Measurements from ENCODE around the gene TAMALIN.

The TAMALIN gene

DNA sequence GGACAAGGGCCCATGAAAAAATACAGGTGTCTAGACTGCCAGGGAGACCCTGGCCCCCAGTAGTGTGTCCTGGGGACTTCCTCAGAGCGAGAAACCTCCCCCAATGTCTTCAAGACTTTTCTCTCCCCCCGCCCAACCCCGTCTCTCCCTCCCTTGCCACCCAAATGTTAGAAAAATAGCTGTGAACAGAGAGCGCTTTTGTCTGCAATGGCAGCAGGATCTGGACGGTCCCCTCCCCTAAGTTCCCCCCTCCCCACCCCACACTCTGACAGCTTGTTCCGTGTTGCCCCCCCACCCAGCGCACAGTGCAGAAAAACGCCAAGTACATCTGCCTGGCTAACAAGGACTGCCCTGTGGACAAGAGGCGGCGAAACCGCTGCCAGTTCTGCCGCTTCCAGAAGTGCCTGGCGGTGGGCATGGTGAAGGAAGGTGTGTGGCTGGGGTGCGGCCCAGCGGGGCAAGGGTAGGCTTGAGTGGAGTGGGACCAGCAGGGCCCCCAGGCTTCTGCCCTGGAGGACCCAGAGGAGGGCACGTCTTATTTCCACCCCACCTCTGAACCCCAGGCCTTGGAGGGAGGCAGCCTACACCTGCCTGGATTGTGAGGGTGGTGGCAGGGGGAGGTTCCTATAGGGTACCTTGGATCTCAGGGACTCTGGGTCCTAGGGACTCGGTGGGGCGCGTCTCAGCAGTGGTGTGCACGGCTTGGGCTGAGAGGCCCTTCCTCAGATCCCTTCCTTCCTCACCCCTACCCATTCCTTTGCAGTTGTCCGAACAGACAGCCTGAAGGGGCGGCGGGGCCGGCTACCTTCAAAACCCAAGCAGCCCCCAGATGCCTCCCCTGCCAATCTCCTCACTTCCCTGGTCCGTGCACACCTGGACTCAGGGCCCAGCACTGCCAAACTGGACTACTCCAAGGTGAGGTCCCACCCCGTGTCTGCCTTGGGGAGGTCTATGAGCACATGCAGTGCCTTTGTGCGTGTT, 49.3 kb downstream of the TAMALIN start:
- peak; percentile 66 for DNase-seq

GRCh38 chr12:52056801-52057637, 50.3 kb downstream of the TAMALIN start:
- DNase-seq, result peak; percentile 65

- peak; percentile 49 for DNase-seq
Observed at GRCh38 chr12:52057638-52058576, 51.2 kb downstream of the TAMALIN start.

DNA sequence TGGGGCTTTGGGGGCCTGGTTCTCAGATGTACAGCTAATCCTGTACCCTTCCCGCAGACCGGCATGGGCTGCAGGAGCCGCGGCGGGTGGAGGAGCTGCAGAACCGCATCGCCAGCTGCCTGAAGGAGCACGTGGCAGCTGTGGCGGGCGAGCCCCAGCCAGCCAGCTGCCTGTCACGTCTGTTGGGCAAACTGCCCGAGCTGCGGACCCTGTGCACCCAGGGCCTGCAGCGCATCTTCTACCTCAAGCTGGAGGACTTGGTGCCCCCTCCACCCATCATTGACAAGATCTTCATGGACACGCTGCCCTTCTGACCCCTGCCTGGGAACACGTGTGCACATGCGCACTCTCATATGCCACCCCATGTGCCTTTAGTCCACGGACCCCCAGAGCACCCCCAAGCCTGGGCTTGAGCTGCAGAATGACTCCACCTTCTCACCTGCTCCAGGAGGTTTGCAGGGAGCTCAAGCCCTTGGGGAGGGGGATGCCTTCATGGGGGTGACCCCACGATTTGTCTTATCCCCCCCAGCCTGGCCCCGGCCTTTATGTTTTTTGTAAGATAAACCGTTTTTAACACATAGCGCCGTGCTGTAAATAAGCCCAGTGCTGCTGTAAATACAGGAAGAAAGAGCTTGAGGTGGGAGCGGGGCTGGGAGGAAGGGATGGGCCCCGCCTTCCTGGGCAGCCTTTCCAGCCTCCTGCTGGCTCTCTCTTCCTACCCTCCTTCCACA, 52.0 kb downstream of the TAMALIN start:
- peak; percentile 66 for DNase-seq

GRCh38 chr12:52059582-52060497, 53.1 kb downstream of the TAMALIN start:
- peak; percentile 62 for DNase-seq

DNA sequence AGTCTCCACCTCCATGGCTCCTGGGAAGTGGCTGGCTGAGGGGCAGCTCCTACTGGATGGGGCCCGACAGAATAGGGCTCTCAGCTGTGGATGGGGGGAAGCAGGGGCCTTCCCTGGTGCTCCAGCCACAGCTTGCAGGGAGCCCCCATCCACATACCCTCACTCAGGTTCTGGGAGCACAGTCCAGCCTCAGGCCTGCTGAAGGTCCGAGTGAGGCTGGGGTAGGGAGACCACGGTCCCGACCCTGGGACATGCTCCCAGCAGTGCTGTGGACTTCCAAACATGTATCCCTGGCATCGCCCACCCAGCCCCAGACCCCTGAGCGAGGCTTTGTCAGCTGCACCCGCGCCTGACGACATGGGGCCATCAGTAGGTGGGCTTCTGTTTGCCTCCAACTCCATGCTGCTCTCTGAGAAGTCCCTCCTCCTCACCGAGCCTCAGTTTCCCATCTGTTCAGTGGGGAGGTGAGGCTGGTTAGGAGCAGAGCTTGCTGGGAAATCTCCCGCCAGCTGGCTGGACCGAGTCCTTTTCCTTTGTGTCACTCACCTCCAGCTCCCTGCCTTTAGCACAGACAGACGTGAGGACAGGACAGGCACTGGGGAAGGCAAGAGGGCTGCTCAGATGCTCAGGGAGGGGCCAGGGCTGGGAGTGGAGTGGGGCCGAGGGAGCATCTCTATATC, 53.9 kb downstream of the TAMALIN start:
- peak; percentile 79 for DNase-seq

DNA sequence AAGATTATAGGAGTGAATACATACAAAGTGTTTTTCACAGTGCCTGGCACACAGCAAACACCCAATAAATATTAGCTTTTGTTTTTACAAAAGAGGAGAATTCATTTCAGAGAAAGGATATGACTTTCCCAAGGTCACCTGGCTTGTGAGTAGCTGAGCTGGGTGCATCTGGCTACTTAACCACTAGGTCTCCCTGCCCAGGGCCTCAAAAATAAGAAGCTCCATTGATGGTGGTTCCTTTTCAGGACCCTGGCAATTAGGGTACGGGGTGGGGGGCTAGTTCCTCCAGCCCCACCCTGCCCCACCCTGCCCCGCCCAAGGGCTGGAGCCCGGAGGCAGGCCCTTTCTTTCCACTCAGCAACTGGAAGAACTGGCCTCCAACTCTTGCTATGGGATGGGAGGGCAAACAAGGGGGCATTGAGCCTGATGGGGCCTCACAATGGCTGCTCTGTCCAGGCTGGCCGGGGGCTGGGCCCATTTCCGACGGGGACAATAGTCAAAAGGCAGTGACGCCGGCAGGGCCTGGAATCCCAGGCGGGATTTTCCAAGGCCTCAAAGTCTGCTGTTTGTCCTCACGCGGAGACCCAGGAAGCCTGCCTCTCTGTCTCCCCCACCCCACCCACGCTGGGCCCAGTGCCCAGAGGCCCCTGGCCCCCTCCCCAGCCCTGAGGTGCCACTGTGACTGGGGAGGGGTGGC, 54.9 kb downstream of the TAMALIN start:
- DNase-seq, result no peak

- DNase-seq, result peak; percentile 58
Observed at GRCh38 chr12:52062167-52063081, 55.7 kb downstream of the TAMALIN start.

GRCh38 chr12:52063082-52063924, 56.6 kb downstream of the TAMALIN start:
- peak; percentile 31 for DNase-seq

DNA sequence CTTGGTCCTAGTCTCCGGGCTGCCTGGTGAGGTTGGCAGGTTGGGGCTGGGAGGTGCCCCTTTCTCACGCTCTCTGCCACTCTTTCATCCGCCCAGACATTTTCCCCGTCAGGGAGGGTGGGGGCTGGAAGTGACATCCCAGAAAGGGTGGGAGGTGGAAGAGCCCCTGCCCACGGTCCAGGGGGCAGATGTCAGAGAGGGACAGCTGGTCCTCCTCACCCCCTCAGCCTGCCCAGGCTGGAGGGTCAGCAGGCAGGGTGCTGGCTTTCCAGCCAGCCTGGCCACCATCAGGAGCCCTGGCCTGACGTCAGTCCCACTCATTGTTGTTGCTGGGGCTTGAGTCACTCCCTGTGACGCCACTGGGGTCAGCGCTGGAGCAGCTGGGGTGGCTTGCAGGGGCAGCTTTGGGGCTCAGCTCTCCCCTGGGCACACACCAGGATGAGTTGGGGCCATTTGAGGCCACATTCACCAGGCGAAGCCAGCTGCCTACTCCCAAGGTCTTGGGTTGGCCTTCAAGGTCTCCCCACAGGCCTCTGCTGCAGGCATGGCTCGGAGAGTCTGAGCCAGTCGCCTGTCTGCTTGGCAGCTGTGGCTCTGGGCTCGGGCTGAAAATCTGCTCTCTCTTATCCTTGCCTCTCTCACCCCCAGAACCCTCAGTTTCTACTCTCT, 57.4 kb downstream of the TAMALIN start:
- DNase-seq, result peak; percentile 23

All from activated T-cell treated with anti-CD3 and anti-CD28 coated beads, Interleukin-2, amount 50 U/mL, for 1 hour (primary cell).